RWPE1 (cell line): ENCODE results near the gene ADCY10.

ENCODE experiments used
- CTCF ChIA-PET: fragments of 350-600 bp; sonication (Branson Sonifier 250); formaldehyde crosslinking; extraction: SDS; loops from one replicate; lab custom pipeline; 2021; lab: Yijun Ruan, JAX
- POLR2A ChIA-PET: fragments of 400-600 bp; formaldehyde crosslinking; extraction: SDS; loops from one replicate; lab custom pipeline; 2020; ENCODE audit warnings: antibody characterized with exemption; ENCODE audit not compliant: low non-redundant PET; lab: Yijun Ruan, JAX
- DNase-seq: peaks from one replicate; pipeline ENCODE4 v3.0.0; 2012; ENCODE audit warnings: low spot score
- H3K27ac ChIP-seq: fragments of 450-650 bp; 2 replicates; pipeline ENCODE4 v1.5.1; 2017
- TF ChIP-seq, protein P1 (sequence below): fragments of 450-650 bp; conservative IDR thresholded peaks from 2 replicates; pipeline ENCODE4 v1.5.1; 2017; ENCODE audit warnings: low read depth, mild to moderate bottlenecking

Gene ADCY10, protein sequence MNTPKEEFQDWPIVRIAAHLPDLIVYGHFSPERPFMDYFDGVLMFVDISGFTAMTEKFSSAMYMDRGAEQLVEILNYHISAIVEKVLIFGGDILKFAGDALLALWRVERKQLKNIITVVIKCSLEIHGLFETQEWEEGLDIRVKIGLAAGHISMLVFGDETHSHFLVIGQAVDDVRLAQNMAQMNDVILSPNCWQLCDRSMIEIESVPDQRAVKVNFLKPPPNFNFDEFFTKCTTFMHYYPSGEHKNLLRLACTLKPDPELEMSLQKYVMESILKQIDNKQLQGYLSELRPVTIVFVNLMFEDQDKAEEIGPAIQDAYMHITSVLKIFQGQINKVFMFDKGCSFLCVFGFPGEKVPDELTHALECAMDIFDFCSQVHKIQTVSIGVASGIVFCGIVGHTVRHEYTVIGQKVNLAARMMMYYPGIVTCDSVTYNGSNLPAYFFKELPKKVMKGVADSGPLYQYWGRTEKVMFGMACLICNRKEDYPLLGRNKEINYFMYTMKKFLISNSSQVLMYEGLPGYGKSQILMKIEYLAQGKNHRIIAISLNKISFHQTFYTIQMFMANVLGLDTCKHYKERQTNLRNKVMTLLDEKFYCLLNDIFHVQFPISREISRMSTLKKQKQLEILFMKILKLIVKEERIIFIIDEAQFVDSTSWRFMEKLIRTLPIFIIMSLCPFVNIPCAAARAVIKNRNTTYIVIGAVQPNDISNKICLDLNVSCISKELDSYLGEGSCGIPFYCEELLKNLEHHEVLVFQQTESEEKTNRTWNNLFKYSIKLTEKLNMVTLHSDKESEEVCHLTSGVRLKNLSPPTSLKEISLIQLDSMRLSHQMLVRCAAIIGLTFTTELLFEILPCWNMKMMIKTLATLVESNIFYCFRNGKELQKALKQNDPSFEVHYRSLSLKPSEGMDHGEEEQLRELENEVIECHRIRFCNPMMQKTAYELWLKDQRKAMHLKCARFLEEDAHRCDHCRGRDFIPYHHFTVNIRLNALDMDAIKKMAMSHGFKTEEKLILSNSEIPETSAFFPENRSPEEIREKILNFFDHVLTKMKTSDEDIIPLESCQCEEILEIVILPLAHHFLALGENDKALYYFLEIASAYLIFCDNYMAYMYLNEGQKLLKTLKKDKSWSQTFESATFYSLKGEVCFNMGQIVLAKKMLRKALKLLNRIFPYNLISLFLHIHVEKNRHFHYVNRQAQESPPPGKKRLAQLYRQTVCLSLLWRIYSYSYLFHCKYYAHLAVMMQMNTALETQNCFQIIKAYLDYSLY (N-terminal part only)

DNA sequence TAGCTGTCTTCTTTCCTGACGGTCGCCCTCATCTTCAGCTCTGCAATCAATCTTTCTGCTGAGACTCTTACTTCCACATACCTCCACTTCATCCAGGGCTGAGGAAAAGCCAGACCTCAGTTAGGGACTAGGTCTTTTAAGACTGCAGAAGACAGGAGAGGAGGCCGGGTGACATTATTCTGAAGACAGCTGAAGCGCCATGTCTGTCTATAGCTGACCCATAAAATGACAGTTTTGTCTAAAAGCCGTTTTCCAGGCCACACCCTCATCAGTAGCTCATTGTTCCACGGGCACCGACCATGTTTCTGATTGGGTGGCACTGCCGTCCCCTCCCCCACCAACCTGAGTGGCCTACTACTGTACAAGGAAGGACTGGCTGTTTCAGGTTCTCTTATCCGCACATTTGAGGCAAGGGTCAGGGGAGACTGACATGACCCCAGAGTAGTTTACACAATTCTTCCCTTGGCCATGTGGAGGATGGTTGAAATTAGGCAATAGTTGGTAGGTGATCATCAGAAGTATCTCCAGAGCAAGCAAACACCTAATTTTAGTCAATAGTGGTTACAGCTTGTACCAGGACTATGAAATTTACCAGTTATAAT lies at the start of gene ADCY10:
Gene ADCY10, minus strand, starts transcription at position 240 of the 602 bp plus-strand sequence. CDS start 8,994 bp downstream, outside the sequence.
- DNase-seq = no peak
- ChIA-PET POLR2A (no interaction called here), CTCF (no interaction called here)
- no peak within 1 kb of the TSS for H3K27ac ChIP-seq
- TF ChIP-seq, protein P1, sequence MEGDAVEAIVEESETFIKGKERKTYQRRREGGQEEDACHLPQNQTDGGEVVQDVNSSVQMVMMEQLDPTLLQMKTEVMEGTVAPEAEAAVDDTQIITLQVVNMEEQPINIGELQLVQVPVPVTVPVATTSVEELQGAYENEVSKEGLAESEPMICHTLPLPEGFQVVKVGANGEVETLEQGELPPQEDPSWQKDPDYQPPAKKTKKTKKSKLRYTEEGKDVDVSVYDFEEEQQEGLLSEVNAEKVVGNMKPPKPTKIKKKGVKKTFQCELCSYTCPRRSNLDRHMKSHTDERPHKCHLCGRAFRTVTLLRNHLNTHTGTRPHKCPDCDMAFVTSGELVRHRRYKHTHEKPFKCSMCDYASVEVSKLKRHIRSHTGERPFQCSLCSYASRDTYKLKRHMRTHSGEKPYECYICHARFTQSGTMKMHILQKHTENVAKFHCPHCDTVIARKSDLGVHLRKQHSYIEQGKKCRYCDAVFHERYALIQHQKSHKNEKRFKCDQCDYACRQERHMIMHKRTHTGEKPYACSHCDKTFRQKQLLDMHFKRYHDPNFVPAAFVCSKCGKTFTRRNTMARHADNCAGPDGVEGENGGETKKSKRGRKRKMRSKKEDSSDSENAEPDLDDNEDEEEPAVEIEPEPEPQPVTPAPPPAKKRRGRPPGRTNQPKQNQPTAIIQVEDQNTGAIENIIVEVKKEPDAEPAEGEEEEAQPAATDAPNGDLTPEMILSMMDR = no peak

DNA sequence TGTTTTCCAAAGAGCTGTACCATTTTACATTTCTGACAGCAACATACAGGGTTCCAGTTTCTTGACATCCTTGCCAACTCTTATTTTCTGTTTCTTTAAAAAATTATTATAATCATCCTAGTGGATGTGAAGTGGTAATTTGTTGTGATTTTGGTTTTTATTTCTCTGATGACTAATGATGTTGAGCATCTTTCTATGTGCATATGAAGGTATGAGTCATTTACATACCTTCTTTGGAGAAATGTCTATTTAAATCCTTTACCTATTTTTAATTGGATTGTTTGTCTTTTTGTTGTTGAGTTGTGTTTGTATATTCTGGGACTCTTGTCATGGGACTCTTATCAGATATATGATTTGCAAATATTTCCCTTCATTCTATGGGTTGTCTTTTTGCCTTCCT lies 43.8 kb upstream of the ADCY10 start:
- CTCF ChIA-PET = interaction anchor here (0.6 kb wide), 1 partner anchor 17 kb away, joined by 5 read pairs; no protein-coding TSS in a partner anchor
- no peak for DNase-seq
- TF ChIP-seq, protein P1 = no peak
- H3K27ac ChIP-seq = no peak overlapping the region
- POLR2A ChIA-PET = no interaction called here

DNA sequence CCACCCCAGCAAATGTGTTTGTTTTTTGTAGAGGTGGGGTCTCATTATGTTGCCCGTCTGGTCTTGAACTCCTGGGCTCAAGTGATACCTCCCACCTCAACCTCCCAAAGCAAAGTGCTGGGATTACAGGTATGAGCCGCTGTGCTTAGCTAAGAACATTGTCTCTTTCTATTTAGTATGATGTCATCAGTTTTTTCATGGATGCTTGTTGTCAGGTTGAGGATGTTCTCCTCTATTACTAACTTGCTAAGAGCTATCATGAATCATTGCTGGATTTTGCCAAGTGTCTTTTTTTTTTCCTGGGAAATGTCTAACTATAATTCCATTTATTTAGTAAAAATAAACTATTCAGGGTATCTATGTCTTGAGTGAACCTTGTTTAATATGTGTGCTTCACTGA lies 42.0 kb upstream of the ADCY10 start:
- DNase-seq = no peak
- CTCF ChIA-PET = interaction anchor here (0.6 to 0.8 kb wide), 2 partner anchors 13 to 294 kb away, joined by 3 to 7 read pairs; no protein-coding TSS in a partner anchor
- POLR2A ChIA-PET = no interaction called here
- TF ChIP-seq, protein P1 = no peak
- H3K27ac ChIP-seq = no peak overlapping the region

DNA sequence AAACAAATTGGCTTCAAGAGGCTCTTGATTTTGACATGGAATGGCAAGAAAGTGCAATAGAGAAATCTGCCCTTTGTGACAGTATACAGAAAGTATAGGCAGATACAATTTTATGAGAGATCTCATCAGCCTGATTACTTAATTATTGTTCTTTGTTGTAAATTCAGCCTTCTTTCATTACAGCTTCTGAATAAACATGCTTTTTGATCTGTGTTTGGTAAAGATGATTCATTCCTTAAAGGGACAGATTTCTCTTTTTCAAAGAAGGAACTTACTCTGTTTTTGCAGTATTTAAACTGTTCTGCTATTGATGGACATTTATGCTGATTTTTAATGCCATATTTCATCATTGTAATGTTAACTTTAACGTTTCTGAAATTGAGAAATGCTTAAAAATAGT lies 36.6 kb upstream of the ADCY10 start:
- CTCF ChIA-PET = no interaction called here
- H3K27ac ChIP-seq = no peak overlapping the region
- TF ChIP-seq, protein P1 = no peak
- no peak for DNase-seq
- POLR2A ChIA-PET = no interaction called here

DNA sequence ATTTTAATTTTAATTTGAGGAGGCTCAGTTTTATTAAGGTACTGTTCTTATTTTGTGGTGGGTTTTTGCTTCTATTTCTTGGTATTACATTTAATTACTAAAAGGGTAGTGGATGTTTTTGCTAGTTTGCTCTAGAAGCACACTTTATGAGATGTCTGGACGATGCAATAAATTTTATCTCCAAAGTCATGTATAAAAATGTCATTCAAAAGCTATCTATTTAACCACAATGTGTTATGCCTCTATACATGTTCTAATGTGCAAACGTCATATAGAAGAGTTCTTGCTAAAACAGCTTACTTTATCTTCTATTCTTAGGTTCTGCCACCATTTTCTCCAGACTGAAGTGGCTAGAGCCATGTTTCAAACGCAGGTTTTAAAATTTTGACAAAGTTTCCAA lies 35.9 kb upstream of the ADCY10 start:
- ChIA-PET POLR2A (no interaction called here), CTCF (no interaction called here)
- no peak overlapping the region for H3K27ac ChIP-seq
- DNase-seq = no peak
- TF ChIP-seq, protein P1 = no peak
